ENCODE data around the gene BRIP1. TPM values are rescaled to one million over a fixed set of nuclear protein-coding genes. Genes with fewer than 3 reads are reported as not detected.

BRIP1 gene
- total RNA-seq, 1 donor from 2014 or later, result 18.9 TPM

GRCh38 chr17:61755078-61755477 is 108.2 kb downstream of the BRIP1 start:
- Mint-ChIP-seq H3K4me1 (ENCODE audit: unreplicated experiment) (peaks cover 12% of the 10 kb centered on the region), H3K36me3 (peaks cover 20% of the 10 kb centered on the region), H3K9me3 (no peaks in the 10 kb centered on the region), H3K27ac (no peak overlapping the region), H3K27me3 (no peaks in the 10 kb centered on the region), H3K4me3 (no peak overlapping the region)
- no peak for TF ChIP-seq CTCF (conservative IDR thresholded peaks at IDR 0.05)
- no peak for DNase-seq (ENCODE audit: extremely low spot score, unreplicated experiment)

GRCh38 chr17:61754124-61754523 is 109.2 kb downstream of the BRIP1 start:
- Mint-ChIP-seq H3K27ac (no peak overlapping the region), H3K4me1 (ENCODE audit: unreplicated experiment) (peaks cover 12% of the 10 kb centered on the region), H3K4me3 (no peak overlapping the region), H3K27me3 (no peaks in the 10 kb centered on the region), H3K9me3 (no peaks in the 10 kb centered on the region), H3K36me3 (peaks cover 20% of the 10 kb centered on the region)
- no peak for TF ChIP-seq CTCF (conservative IDR thresholded peaks at IDR 0.05)
- DNase-seq (ENCODE audit: extremely low spot score, unreplicated experiment), result no peak

GRCh38 chr17:61753696-61754095 is 109.6 kb downstream of the BRIP1 start:
- Mint-ChIP-seq H3K27ac (no peak overlapping the region), H3K36me3 (peaks cover 20% of the 10 kb centered on the region), H3K27me3 (no peaks in the 10 kb centered on the region), H3K9me3 (no peaks in the 10 kb centered on the region), H3K4me1 (ENCODE audit: unreplicated experiment) (peaks cover 12% of the 10 kb centered on the region), H3K4me3 (no peak overlapping the region)
- no peak for TF ChIP-seq CTCF (conservative IDR thresholded peaks at IDR 0.05)
- DNase-seq (ENCODE audit: extremely low spot score, unreplicated experiment), result no peak

- TF ChIP-seq CTCF (conservative IDR thresholded peaks at IDR 0.05), result no peak
- H3K36me3 Mint-ChIP-seq, result peaks cover 27% of the 10 kb centered on the region
- no peaks in the 10 kb centered on the region for H3K27me3 Mint-ChIP-seq
- peaks cover 12% of the 10 kb centered on the region for H3K4me1 Mint-ChIP-seq (ENCODE audit: unreplicated experiment)
- DNase-seq (ENCODE audit: extremely low spot score, unreplicated experiment), result no peak
- H3K9me3 Mint-ChIP-seq, result peaks cover 10% of the 10 kb centered on the region
- H3K27ac Mint-ChIP-seq, result no peak overlapping the region
- H3K4me3 Mint-ChIP-seq, result no peak overlapping the region
These were observed 112.7 kb downstream of the BRIP1 start for GRCh38 chr17:61750656-61751055.

- DNase-seq (ENCODE audit: extremely low spot score, unreplicated experiment), result no peak
- Mint-ChIP-seq H3K27ac (no peak overlapping the region), H3K36me3 (peaks cover 25% of the 10 kb centered on the region), H3K4me1 (ENCODE audit: unreplicated experiment) (peaks cover 10% of the 10 kb centered on the region), H3K27me3 (no peaks in the 10 kb centered on the region), H3K9me3 (peaks cover 10% of the 10 kb centered on the region), H3K4me3 (no peak overlapping the region)
- no peak for TF ChIP-seq CTCF (conservative IDR thresholded peaks at IDR 0.05)
These were observed 113.4 kb downstream of the BRIP1 start for GRCh38 chr17:61749823-61750404.
